Right lung (tissue), 10 donors: ENCODE data around the gene OPN4. TPM values are rescaled to one million over a fixed set of nuclear protein-coding genes. Genes with fewer than 3 reads are reported as not detected.
"Not testable (repeated sequence)": the region's sequence is repeated elsewhere in the genome, so short reads cannot be mapped to it uniquely, and the experiment has no call there.

Experiments
- DNase-seq, 2 donors: peaks; one replicate each; pipeline ENCODE4 v3.0.0-alpha.2; 2013
- long read RNA-seq, 8 donors: transcript quantifications; one replicate each; lab custom pipeline, GENCODE V29; 2026
- polyA plus RNA-seq, 5 donors: library from polyadenylated mRNA; unstranded; fragments of 120-200 nt; gene quantifications; one replicate each; pipeline versions ENCODE4 v1.2.1 to v1.2.3, GENCODE V29; 2013; ENCODE audit warnings: inconsistent platforms in 1 of 5, low replicate concordance in 1 of 5; ENCODE audit not compliant: insufficient read length in 5 of 5, insufficient read depth in 1 of 5

OPN4 gene, protein sequence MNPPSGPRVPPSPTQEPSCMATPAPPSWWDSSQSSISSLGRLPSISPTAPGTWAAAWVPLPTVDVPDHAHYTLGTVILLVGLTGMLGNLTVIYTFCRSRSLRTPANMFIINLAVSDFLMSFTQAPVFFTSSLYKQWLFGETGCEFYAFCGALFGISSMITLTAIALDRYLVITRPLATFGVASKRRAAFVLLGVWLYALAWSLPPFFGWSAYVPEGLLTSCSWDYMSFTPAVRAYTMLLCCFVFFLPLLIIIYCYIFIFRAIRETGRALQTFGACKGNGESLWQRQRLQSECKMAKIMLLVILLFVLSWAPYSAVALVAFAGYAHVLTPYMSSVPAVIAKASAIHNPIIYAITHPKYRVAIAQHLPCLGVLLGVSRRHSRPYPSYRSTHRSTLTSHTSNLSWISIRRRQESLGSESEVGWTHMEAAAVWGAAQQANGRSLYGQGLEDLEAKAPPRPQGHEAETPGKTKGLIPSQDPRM
- under 1 TPM in 1 of 5 donors, not detected in 4; 0.05 TPM for polyA plus RNA-seq
- long read RNA-seq, donor 1 = 0 reads
- long read RNA-seq, donor 2 = 0 reads
- long read RNA-seq, donor 3 = 0 reads
- long read RNA-seq, donor 4 = 0 reads
- long read RNA-seq, donor 5 = 0 reads
- long read RNA-seq, donor 6 = 0 reads
- long read RNA-seq, donor 7 = 0 reads
- long read RNA-seq, donor 8 = 0 reads

- no peak for DNase-seq
These were observed at the start of gene OPN4 for GRCh38 chr10:86654411-86655172. OPN4 (plus strand) TSS chr10:86654547; CDS start chr10:86654784, 237 bp downstream.

DNA sequence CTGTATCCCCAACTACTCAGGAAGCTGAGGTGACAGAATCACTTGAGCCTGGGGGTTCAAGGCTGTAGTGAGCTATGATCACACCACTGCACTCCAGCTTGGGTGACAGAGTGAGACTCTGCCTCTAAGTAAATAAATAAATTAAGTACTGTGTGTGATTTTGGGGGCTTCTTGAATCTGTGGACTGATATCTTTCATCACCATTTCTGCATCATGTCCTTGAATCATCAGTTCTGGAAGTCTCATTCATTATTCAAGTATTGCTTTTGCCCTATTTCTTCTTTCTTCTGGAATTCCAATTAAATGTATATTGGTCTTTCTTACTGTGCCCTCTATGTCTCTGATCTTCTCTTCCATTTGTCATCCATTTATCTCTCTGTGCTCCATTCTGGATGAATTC, 46.7 kb upstream of the OPN4 start:
- no peak for DNase-seq

GRCh38 chr10:86609920-86610319, 44.4 kb upstream of the OPN4 start:
- no peak for DNase-seq

- no peak for DNase-seq
These were observed 43.0 kb upstream of the OPN4 start for GRCh38 chr10:86611386-86611785.

GRCh38 chr10:86613096-86613495, 41.3 kb upstream of the OPN4 start:
- no peak for DNase-seq

GRCh38 chr10:86613905-86614304, 40.4 kb upstream of the OPN4 start:
- no peak for DNase-seq

DNA sequence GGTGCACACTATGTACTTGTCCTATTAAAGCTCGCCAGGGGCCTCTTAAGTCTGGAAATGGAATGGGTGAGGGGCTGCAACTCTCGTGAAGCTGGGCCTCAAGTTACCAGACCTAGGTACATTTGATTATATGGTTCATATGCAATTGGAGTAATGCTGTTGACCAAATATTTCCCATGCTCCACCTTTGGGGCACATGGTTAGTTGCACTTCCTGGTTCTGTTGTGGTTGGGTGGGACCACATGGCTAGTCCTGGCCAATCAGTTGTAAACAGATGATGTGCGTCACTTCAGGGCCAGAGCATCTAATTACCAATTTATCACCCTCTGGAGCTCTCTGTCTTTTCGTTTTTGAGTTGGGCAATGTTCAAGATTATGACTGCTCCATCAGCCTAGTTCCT, 39.5 kb upstream of the OPN4 start:
- DNase-seq = no peak

GRCh38 chr10:86617278-86617677, 37.1 kb upstream of the OPN4 start:
- not testable (repeated sequence) for DNase-seq

DNA sequence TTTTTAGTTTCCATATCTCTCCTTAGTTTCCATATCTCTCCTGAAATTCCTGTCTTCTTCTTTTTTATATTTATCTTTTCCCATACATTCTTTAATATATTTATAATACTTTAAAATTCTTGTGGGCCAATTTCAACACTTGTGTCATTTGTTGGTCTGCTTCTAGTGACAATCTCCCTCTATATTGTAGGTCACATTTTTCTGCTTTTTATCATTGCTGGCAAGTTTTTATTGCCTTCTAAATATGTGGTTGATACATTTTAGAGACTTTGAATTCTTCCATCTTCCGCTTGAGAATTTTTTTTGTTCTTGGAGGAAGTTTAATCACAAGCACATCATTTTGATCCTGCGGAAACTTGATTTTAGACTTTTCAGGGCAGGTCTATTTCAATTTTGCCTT, 26.0 kb upstream of the OPN4 start:
- no peak for DNase-seq

GRCh38 chr10:86630079-86630478, 24.3 kb upstream of the OPN4 start:
- DNase-seq = peak in 1 of 2 donors; percentile 24

DNA sequence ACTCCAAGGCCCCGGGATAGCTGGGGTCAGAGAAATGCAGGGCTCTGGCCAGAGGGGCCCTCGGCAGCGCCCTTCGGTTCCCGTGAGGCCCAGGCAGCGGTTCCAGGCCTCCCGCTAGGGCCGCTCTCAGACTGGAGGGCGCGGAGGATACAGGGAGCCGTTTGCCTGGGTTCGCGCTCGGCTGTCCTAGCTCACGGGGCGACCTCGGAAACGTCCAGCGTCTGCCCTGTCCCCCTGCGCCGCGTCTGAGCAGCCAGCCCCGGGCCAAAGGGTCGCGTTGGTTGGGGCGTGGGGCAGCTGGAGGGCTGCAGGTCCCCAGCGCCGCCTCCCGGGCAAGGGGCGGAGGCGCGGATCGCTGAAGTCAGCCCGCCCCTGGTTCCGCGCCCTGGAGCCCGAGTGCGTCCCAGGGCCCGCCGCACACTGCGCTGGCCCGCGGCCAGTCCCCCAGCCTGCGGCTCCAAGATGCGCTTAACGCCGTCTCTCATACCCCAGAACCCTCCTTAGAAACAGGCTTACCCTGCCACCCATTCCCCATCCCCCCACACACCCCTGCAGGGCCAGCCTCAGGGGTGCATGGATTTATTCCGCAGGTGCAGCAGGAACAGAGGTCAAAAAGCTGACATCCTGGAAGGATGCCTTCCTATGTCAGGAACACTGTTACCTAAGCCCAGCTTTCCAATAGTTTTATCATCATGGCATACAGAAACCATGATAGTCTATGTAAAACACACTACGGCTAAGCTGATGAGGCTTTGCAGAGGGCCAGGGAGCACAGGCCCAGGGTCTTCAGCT, 22.1 kb upstream of the OPN4 start:
- peak in 1 of 2 donors; percentile 52 for DNase-seq

GRCh38 chr10:86632951-86633350, 21.4 kb upstream of the OPN4 start:
- no peak for DNase-seq

GRCh38 chr10:86635402-86635801, 18.9 kb upstream of the OPN4 start:
- no peak for DNase-seq

- no peak for DNase-seq
These were observed 18.0 kb upstream of the OPN4 start for GRCh38 chr10:86636311-86636710.

DNA sequence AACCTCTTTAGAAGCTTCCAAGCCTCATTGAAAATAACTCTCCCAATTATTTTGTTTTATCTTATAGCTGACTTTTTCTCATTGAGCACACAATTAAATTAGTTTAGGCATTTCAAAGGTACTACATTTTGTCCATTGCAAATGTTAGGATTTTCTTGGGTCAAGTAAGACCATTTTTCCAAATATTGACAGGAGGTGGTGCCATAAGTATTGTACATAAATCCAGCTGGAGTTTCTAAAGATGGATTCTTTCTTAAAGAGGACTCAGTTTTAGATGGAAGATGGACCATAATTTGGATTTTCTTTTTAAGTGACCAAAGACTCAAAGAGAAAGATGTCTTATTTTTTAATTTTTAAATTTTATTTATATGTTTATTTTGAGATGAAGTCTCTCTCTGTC, 12.3 kb upstream of the OPN4 start:
- no peak for DNase-seq

- DNase-seq = no peak
These were observed 11.8 kb upstream of the OPN4 start for GRCh38 chr10:86642499-86642898.

GRCh38 chr10:86644152-86644793, 10.1 kb upstream of the OPN4 start:
- no peak for DNase-seq

- no peak for DNase-seq
These were observed 9.4 kb upstream of the OPN4 start for GRCh38 chr10:86644794-86645445.

DNA sequence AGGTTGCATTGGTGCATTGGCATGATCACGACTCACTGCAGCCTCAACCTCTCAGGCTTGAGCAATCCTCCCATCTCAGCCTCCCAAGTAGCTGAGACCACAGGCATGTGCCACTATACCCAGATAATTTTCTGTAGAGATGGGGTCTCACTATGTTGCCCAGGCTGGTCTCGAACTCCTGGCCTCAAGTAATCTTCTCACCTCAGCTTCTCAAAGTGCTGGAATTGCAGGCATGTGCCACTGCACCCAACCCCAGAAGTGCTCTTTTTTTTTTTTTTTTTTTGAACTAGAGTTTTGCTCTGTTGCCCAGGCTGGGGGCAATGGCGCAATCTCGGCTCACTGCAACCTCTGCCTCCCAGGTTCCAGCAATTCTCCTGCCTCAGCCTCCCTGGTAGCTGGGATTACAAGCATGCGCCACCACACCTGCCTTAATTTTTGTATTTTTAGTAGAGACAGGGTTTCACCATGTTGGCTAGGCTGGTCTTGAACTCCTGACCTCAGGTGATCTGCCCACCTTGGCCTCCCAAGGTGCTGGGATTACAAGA, 8.7 kb upstream of the OPN4 start:
- DNase-seq = not testable (repeated sequence)

DNA sequence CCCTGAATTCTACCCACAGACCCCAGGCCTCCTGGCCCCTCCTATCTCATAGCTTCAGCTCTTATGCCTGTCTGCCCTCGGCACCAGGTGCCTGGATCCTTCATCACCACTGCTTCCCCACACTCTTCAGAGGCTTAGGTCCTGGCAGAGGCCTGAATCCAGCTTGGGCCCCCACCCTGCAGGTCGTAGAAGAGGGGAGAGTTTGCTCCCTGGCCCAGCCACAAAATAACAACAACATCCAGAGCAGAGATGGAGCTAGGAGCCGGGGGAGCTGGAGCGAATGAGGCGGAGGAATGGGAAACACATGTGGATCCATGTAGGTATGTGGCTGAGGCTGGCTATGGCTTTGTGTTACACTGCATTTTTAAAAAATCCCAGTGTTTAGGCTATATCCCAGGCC, 7.8 kb upstream of the OPN4 start:
- DNase-seq = no peak
